NCI-H446 (cell line): ENCODE measurements around the gene MFGE8.

Experiments used
- DNase-seq, 2 experiments: peaks; one replicate each; lab custom pipeline; 2025; lab: John Stamatoyannopoulos, UW

Gene MFGE8

DNA sequence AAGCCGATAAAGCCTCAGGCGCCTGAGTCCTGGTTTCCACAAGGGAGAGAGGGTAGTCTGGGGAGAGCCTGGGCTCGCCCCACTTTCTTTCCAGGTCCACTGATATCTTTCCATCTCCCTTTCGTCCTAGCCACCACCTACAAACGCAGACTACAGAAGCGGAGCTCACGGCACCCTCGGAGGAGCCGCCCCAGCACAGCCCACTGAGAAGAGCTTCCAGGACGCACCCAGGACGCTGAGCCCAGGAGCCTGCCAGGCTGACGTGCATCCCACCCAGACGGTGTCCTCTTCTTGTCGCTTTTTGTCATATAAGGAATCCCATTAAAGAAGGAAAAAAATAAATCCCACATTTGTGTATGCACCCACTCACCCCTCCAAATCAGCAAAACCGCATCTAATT is 38.9 kb downstream of the MFGE8 start:
- DNase-seq = no peak

DNA sequence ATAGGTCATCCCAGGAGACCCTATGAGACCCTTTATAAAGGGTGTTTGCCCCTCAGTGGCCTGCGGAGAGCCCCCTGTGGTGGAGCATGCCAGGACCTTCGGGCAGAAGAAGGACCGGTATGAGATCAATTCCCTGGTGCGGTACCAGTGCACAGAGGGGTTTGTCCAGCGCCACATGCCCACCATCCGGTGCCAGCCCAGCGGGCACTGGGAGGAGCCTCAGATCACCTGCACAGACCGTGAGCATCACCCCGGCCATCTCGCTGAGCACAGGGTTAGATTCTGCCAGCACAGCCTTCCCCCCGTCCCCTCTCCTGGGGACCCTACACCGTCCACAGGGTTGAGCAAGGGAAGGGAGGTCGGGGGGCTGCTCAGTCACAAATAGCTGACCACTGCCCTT is 39.4 kb downstream of the MFGE8 start:
- no peak for DNase-seq

- DNase-seq = no peak
Observed at GRCh38 chr15:88872706-88873105, 40.5 kb downstream of the MFGE8 start.

DNA sequence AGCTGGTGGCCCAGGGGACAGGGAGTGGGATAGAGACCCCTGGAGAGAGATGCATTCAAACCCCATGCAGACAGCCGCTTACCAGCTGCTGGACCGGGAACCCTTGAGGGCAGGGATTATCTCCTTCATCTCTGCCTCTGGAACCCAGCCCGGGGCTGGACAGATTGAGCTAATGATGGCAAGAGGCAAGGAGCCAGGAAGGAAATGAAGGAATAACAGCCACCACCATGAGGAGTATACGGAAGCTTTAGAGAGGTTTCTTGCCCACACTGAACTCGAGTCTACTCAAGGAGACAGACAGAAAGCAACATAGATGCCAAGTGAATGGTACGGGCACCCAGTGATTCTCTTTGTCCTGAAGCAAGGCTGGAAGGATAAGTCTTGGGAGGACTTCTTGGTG is 41.1 kb downstream of the MFGE8 start:
- DNase-seq = no peak

- DNase-seq = no peak
Observed at GRCh38 chr15:88871313-88871712, 41.9 kb downstream of the MFGE8 start.

DNA sequence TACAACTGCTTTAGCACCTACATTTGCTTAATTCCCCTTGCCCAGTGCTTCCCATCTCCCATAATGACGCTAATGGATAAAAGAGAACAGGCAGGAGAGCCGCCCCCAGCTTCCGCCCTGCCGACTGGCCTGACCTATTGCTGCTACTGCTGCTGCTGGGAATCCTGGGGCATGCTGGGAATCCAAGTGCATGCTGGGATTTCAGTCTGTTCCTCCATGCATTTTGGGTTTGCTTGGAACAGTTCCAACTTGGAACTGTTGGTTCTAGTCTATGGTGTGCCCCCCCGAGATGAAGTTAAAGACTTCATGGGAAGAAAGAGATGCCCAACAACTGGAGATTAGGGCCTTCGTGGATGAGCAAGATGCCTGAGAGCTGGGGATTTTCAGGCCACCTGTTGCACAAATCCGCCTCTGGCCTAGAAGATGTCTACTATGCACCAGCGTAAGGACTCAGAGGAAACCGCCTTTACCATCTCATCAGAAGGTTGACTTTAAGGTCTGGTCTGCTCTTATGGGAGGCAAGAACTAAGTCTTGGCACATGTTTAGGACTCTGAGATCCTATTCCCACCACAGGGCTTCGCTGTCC is 46.8 kb downstream of the MFGE8 start:
- no peak for DNase-seq

DNA sequence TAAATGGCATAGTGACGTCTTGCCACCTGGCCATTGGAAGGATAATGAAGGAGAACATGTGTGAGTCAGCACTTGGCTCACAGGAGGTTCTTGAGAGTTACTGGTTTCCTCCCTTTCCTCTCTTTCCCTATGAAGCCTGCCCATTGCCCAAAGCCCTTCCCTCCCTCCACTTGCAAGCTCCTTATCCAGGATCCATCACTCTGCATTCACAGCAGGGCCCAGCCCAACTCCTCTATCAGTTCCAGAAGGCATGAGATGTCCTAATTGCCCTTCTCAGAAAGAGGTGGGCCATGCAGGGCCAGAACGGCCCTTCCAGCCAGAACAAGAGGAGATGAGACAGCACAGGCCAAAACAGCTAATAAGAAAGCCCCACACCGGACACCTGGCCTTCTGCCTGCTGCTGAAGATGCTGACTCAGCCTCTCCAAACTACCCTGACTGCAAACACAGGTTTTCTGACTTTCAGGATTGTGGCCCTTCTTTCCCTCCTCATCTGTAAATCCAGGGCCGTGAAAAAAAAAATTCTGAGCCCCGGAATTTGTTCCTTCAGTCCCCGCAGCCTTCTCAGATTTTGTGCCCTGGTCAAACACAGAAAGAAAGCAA is 47.6 kb downstream of the MFGE8 start:
- DNase-seq = no peak

DNA sequence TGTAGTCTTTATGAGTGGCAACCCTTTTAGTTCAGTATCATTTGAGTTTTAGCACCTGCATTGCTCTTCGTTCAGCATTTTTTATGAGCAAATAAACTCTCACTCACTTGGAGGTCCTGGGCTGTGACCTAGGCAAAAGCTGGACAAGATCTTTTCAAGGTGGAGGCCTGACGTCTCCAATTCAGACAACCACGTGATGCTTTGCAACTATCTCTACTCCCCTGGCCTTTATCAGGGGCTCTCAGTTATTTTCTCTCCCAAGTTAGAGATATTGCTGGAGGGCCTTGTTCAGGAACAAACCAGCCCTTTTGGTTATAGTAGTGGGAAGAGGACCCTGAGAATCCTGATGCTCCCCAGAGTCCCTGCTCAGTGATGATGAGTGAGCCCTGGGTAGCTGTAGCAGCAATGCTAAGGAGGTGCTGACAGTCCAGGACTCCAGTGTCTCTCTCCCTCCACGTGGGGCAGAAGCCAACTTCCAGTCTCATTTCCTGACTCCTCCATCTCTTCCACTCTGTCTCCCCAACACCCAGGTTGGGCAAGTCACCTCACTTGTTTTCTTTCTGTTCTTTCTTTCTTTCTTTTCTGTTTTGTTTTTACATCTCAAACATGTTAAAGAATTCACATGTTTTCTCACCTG is 48.2 kb downstream of the MFGE8 start:
- no peak for DNase-seq

- DNase-seq = no peak
Observed at GRCh38 chr15:88863412-88863811, 49.8 kb downstream of the MFGE8 start.

GRCh38 chr15:88860212-88860611 is 53.0 kb downstream of the MFGE8 start:
- no peak for DNase-seq

GRCh38 chr15:88859550-88859949 is 53.6 kb downstream of the MFGE8 start:
- DNase-seq = no peak

DNA sequence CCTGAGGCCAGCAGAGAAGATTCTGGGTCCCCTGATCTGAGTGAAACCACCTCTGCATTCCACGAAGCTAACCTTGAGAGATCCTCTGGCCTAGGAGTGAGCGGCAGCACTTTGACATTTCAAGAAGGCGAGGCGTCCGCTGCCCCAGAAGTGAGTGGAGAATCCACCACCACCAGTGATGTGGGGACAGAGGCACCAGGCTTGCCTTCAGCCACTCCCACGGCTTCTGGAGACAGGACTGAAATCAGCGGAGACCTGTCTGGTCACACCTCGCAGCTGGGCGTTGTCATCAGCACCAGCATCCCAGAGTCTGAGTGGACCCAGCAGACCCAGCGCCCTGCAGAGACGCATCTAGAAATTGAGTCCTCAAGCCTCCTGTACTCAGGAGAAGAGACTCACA is 54.2 kb downstream of the MFGE8 start:
- DNase-seq = no peak

GRCh38 chr15:88852476-88852875 is 60.7 kb downstream of the MFGE8 start:
- DNase-seq = no peak

DNA sequence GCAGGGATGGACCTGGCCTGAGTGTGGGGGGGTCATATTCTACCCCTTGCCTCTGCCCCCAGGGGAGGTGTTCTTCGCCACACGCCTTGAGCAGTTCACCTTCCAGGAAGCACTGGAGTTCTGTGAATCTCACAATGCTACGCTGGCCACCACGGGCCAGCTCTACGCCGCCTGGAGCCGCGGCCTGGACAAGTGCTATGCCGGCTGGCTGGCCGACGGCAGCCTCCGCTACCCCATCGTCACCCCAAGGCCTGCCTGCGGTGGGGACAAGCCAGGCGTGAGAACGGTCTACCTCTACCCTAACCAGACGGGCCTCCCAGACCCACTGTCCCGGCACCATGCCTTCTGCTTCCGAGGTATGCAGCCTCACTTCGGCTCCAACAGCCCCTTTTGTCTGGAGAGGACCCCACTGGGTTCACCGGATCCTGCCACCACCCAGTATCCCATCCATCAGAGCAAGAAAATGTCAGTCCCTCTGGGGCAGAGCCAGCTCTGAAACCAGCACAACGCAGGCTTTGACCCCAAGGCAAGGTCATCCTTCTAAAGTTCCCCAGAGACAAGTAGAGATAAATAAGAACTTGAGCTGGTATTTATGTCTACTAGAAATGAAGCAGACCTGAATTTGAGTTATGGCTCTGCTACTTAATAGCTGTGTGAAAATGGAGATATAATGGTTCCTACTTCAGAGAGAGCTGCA is 63.7 kb downstream of the MFGE8 start:
- no peak for DNase-seq
